Loucy (cell line): ENCODE measurements around the gene CHRNB4.

ENCODE experiments used
- EZH2phosphoT487 ChIP-seq: fragments of 200-600 bp; IDR thresholded peaks from 2 replicates; pipeline ENCODE4 v1.6.1; 2018; ENCODE audit warnings: antibody characterized with exemption, mild to moderate bottlenecking, moderate library complexity, borderline replicate concordance
- TF ChIP-seq, protein P1 (sequence below): fragments of 200-600 bp; sonication (generic); conservative IDR thresholded peaks from 2 replicates; pipeline ENCODE4 v1.5.1; 2014; ENCODE audit warnings: mild to moderate bottlenecking, antibody characterized with exemption, low read length

DNA sequence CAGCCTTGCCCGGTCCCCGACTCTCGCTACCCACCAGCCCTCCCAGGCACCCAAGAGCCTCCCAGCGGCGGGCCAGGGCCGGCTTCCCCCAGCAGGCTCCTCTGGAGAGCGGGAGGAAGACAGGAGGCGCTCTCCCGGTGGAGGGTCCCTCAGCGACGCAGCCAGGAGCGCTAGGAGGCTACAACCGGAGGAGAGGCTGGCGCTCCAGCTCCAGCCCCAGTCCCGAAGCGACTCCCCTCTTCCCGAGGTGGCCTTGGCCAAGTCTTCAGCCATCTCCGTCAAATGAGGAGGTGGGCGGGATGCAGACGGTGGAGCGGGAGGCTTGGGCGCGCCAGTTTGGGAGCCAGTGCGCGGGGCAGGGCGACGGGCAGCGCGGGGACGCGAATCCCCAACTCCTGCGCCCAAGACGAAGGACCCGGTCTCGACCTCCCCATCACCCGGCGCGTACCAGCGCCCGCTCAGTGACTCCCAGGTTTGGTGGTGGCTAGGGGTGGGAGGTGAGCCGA is 20.9 kb downstream of the CHRNB4 start:
- TF ChIP-seq, protein P1, sequence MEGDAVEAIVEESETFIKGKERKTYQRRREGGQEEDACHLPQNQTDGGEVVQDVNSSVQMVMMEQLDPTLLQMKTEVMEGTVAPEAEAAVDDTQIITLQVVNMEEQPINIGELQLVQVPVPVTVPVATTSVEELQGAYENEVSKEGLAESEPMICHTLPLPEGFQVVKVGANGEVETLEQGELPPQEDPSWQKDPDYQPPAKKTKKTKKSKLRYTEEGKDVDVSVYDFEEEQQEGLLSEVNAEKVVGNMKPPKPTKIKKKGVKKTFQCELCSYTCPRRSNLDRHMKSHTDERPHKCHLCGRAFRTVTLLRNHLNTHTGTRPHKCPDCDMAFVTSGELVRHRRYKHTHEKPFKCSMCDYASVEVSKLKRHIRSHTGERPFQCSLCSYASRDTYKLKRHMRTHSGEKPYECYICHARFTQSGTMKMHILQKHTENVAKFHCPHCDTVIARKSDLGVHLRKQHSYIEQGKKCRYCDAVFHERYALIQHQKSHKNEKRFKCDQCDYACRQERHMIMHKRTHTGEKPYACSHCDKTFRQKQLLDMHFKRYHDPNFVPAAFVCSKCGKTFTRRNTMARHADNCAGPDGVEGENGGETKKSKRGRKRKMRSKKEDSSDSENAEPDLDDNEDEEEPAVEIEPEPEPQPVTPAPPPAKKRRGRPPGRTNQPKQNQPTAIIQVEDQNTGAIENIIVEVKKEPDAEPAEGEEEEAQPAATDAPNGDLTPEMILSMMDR, result peak; percentile 29
- no peak for TF ChIP-seq EZH2phosphoT487
